Measurements from ENCODE around the gene LRRC45.

- TF ChIP-seq, protein P1, sequence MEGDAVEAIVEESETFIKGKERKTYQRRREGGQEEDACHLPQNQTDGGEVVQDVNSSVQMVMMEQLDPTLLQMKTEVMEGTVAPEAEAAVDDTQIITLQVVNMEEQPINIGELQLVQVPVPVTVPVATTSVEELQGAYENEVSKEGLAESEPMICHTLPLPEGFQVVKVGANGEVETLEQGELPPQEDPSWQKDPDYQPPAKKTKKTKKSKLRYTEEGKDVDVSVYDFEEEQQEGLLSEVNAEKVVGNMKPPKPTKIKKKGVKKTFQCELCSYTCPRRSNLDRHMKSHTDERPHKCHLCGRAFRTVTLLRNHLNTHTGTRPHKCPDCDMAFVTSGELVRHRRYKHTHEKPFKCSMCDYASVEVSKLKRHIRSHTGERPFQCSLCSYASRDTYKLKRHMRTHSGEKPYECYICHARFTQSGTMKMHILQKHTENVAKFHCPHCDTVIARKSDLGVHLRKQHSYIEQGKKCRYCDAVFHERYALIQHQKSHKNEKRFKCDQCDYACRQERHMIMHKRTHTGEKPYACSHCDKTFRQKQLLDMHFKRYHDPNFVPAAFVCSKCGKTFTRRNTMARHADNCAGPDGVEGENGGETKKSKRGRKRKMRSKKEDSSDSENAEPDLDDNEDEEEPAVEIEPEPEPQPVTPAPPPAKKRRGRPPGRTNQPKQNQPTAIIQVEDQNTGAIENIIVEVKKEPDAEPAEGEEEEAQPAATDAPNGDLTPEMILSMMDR (IDR thresholded peaks at IDR 0.05; ENCODE audit: insufficient read depth, low read length, poor library complexity, severe bottlenecking) = no peak
- no peak for TF ChIP-seq EZH2phosphoT487 (conservative IDR thresholded peaks at IDR 0.05; ENCODE audit: low read length)
Observed at GRCh38 chr17:81976332-81977210, 46.5 kb upstream of the LRRC45 start.
